ENCODE data around the gene LTO1. TPM values are rescaled to one million over a fixed set of nuclear protein-coding genes. Genes with fewer than 3 reads are reported as not detected.

LTO1 gene
- total and polyA plus RNA-seq, 10 of the 15 experiments (the other 5 are each of a cell fraction or from before 2014, with no cell fraction given) = 2.6 to 27.5 (median 14.4) TPM

- WGBS (ENCODE audit: insufficient coverage, insufficient replicate concordance, low lambda C conversion rate, missing lambda C conversion rate) = 49% methylated on average over 24 of the region's 24 CpGs
- ChIA-PET SMC1A (ENCODE audit: uncharacterized antibody, unreplicated experiment) (interaction anchor here (0.6 to 3.3 kb wide), 6 partner anchors 350 to 592 kb away, joined by 3 to 10 read pairs (median 4); partner anchors contain the start of gene MYEOV), RAD21 (ENCODE audit: unreplicated experiment) (interaction anchor here (1.5 to 2.9 kb wide), 5 partner anchors 348 to 589 kb away, joined by 3 to 25 read pairs (median 6); no protein-coding TSS in a partner anchor), CTCF (interaction anchor here (0.6 to 4.4 kb wide), 7 partner anchors 26 to 543 kb away, joined by 3 to 37 read pairs (median 9); partner anchors contain the start of gene MYEOV), POLR2A (interaction anchor here (0.6 kb wide), 1 partner anchor 91 kb away, joined by 4 read pairs; no protein-coding TSS in a partner anchor)
- no peaks in the 10 kb centered on the region for H3K9me3 ChIP-seq (replicated peaks; ENCODE audit: control insufficient read depth, insufficient read depth, low read length)
- no peak overlapping the region for H3K4me2 ChIP-seq (ENCODE audit: control insufficient read depth, insufficient read depth)
- peaks cover 6% of the 10 kb centered on the region for H3K4me1 ChIP-seq (ENCODE audit: control insufficient read depth, insufficient read depth, low read length)
- H3K79me2 ChIP-seq (ENCODE audit: control insufficient read depth, insufficient read depth, low read length) = no peaks in the 10 kb centered on the region
- no peaks in the 10 kb centered on the region for H3K36me3 ChIP-seq (ENCODE audit: control insufficient read depth in 2 of 2, insufficient read depth in 2 of 2, low read length in 1 of 2)
- no TSS peak for BruUV-seq (replicated peaks)
- no peak overlapping the region for H3K27ac ChIP-seq (ENCODE audit: control insufficient read depth, insufficient read depth)
- TF ChIP-seq NKRF (conservative IDR thresholded peaks at IDR 0.05) (no peak), SMAD5 (IDR thresholded peaks at IDR 0.05; ENCODE audit: low read depth) (no peak), FOXK2 (IDR thresholded peaks at IDR 0.05) (no peak), YY1 (IDR thresholded peaks at IDR 0.05; ENCODE audit: low read depth, low read length) (no peak), ATF2 (IDR thresholded peaks at IDR 0.05; ENCODE audit: low read length) (no peak)
- FAIRE-seq (no peak), ATAC-seq (no peak), DNase-seq (ENCODE audit: low read depth, low spot score) (no peak)
- intact Hi-C loops (cut with micrococcal nuclease; ENCODE audit: unreplicated experiment) (loop anchor here (5.0 kb wide), 1 partner anchor 432 kb away; no protein-coding TSS in a partner anchor), in situ Hi-C loops (cut with MboI) (loop anchor here (5.0 kb wide), 1 partner anchor 352 kb away; the partner anchor contains the start of gene MYEOV)
- peaks cover 7 to 16% of the 10 kb centered on the region in 2 experiments for H3K27me3 ChIP-seq (replicated peaks in 1 of 2; ENCODE audit: control insufficient read depth in 2 of 2, insufficient read depth in 2 of 2, low read length in 1 of 2)
- H3K9ac ChIP-seq (ENCODE audit: control insufficient read depth, insufficient read depth, low read length) = no peak overlapping the region
- no peak overlapping the region for H2AFZ ChIP-seq (ENCODE audit: control insufficient read depth, low read depth, low read length)
- no peaks in the 10 kb centered on the region for H4K20me1 ChIP-seq (ENCODE audit: control insufficient read depth, insufficient read depth)
- H3K4me3 ChIP-seq = no peak overlapping the region
Measured at GRCh38 chr11:69644071-69644961, 30.8 kb downstream of the LTO1 start.
